ENCODE results near the gene ZFP36L1. TPM values are rescaled to one million over a fixed set of nuclear protein-coding genes. Genes with fewer than 3 reads are reported as not detected.

ZFP36L1 gene
- total and polyA plus RNA-seq, 9 donors, result 336 to 1,074 (median 626) TPM

DNA sequence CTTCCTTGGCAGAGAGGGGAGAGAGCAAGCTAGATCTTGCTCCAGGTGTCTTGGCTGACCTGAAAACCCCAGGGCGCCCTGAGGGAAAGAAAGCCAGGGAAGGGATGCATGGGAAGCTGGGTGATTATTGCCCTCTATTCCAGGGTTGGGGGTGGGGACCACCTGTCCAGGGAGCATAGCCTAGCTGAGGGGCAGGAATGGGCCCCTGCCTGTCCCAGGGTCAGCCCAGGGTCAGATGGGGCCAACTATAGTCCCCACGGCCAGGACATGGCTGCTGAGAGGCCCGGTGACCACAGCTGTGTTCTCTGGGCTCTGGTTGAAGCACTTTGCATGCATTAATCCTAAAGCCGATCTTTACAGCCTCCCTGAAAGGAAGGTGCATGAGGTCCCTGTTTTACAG, 30.1 kb upstream of the ZFP36L1 start:
- Histone ChIP-seq H3K4me3 (no peak overlapping the region), H3K9me3 (no peaks in the 10 kb centered on the region), H3K27ac (no peak overlapping the region), H3K36me3 (no peaks in the 10 kb centered on the region), H3K4me1 (ENCODE audit: insufficient read depth) (peaks cover 8% of the 10 kb centered on the region), H3K27me3 (no peaks in the 10 kb centered on the region)
- intact Hi-C loops (cut with DNase I), result loop anchor here in 3 of 4 donors (5.0 to 10.0 kb wide), 4 partner anchors 891 to 988 kb away; no protein-coding TSS in a partner anchor
- TF ChIP-seq POLR2A (IDR thresholded peaks at IDR 0.05), result no peak
- TF ChIP-seq, protein P1, sequence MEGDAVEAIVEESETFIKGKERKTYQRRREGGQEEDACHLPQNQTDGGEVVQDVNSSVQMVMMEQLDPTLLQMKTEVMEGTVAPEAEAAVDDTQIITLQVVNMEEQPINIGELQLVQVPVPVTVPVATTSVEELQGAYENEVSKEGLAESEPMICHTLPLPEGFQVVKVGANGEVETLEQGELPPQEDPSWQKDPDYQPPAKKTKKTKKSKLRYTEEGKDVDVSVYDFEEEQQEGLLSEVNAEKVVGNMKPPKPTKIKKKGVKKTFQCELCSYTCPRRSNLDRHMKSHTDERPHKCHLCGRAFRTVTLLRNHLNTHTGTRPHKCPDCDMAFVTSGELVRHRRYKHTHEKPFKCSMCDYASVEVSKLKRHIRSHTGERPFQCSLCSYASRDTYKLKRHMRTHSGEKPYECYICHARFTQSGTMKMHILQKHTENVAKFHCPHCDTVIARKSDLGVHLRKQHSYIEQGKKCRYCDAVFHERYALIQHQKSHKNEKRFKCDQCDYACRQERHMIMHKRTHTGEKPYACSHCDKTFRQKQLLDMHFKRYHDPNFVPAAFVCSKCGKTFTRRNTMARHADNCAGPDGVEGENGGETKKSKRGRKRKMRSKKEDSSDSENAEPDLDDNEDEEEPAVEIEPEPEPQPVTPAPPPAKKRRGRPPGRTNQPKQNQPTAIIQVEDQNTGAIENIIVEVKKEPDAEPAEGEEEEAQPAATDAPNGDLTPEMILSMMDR (IDR thresholded peaks at IDR 0.05), result no peak
- no peak for TF ChIP-seq EP300 (IDR thresholded peaks at IDR 0.05)
- no peak for DNase-seq
- 58 to 79% (median 68%) methylated on average over 4 of the region's 4 CpGs for WGBS, 3 donors

DNA sequence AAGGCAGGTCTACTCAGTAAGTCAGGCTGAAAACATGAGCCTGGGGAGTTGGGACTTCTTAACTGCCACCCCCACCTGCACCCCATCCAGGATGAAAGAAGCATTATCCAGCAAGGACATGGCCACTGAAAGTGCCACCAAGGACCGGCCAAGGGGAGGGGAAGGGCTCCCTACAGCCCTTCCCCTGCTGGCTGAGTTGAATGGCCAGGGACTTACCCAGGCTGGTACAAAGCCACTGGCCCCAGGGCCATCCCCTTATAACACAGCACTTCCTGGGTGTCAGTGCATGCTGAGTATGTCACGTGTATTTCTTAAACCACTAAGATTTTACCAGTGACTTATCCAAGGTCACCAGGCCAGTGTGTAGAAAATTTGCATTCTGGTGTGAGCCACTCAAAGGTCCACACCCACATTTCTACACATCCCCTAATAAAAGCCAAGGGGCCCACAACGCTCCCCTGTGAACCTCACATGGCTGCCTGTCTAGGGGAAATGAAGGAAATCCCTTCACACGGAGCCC, 29.3 kb upstream of the ZFP36L1 start:
- DNase-seq, result no peak
- TF ChIP-seq, protein P1 (IDR thresholded peaks at IDR 0.05), result no peak
- TF ChIP-seq POLR2A (IDR thresholded peaks at IDR 0.05) (no peak), EP300 (IDR thresholded peaks at IDR 0.05) (no peak)
- Histone ChIP-seq H3K27ac (no peak overlapping the region), H3K4me3 (no peak overlapping the region), H3K36me3 (no peaks in the 10 kb centered on the region), H3K4me1 (ENCODE audit: insufficient read depth) (peaks cover 8% of the 10 kb centered on the region), H3K9me3 (no peaks in the 10 kb centered on the region), H3K27me3 (no peaks in the 10 kb centered on the region)
- intact Hi-C loops (cut with DNase I), result loop anchor here in 3 of 4 donors (5.0 to 10.0 kb wide), 4 partner anchors 890 to 987 kb away; no protein-coding TSS in a partner anchor
- 80 to 94% (median 92%) methylated on average over 4 of the region's 4 CpGs for WGBS, 3 donors

DNA sequence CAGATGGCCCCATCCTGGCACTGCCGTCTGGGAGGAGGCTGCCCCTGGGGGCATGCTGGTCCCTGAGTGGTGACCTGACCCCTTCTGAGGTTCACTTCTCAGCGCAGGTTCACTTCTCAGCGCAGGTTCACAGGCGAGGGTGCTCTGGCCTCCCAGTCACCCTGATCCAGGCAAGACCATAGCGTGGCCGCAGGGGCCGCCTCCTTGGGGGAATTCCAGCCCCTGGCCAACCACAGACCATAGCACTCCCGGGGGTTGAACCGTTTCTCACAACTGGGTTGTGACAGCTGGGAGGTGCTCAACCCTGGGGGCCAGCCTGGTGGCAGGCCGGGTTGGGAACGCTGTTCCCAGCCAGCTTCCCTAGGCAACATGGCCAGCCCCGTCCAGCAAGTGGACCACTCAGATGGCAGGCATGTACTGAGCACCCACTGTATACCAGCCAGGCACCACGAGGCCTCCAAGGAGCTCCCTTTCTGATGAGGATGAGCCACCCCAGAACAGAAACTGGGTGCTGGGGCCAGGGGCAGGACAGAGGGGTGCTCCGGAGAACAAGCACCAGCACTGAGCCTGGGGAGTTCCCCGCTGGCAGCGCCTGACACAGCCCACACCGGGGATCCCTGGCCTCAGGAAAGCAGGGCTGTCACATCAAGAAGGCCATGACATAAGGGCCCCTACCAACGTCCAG, 28.3 kb upstream of the ZFP36L1 start:
- Histone ChIP-seq H3K27me3 (no peaks in the 10 kb centered on the region), H3K4me1 (ENCODE audit: insufficient read depth) (peaks cover 11% of the 10 kb centered on the region), H3K4me3 (no peak overlapping the region), H3K27ac (no peak overlapping the region), H3K9me3 (no peaks in the 10 kb centered on the region), H3K36me3 (no peaks in the 10 kb centered on the region)
- no peak for DNase-seq
- WGBS, 3 donors, result 89 to 90% (median 89%) methylated on average over 17 to 18 of the region's 18 CpGs
- TF ChIP-seq, protein P1 (IDR thresholded peaks at IDR 0.05), result no peak
- TF ChIP-seq POLR2A (IDR thresholded peaks at IDR 0.05) (no peak), EP300 (IDR thresholded peaks at IDR 0.05) (no peak)
- intact Hi-C loops (cut with DNase I), result loop anchor here in 3 of 4 donors (5.0 to 10.0 kb wide), 4 partner anchors 889 to 986 kb away; no protein-coding TSS in a partner anchor

DNA sequence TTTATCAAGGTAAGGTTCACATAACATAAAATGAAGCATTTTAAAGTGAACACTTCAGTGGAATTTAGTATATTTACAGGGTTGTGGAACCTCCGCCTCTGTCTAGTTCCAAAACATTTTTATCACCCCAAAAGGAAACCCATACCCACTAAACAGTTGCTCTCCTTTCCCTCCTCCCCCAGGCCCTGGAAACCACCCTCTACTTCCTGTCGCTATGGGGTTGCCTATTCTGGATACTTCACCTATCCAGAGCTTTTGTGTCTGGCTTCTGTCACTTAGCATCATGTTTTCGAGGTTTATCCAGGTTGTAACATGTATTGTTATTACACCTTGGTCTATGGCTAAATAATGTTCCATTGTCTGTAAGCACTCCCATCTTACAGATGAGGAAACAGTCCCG, 27.7 kb upstream of the ZFP36L1 start:
- WGBS, 3 donors, result 89 to 95% (median 92%) methylated on average over 4 of the region's 4 CpGs
- intact Hi-C loops (cut with DNase I), result loop anchor here in 3 of 4 donors (5.0 to 10.0 kb wide), 4 partner anchors 888 to 986 kb away; no protein-coding TSS in a partner anchor
- no peak for DNase-seq

More for the DNA sequence above, 27.7 kb upstream of the ZFP36L1 start:
- Histone ChIP-seq H3K27me3 (no peaks in the 10 kb centered on the region), H3K27ac (no peak overlapping the region), H3K4me3 (no peak overlapping the region), H3K9me3 (no peaks in the 10 kb centered on the region), H3K4me1 (ENCODE audit: insufficient read depth) (peaks cover 17% of the 10 kb centered on the region), H3K36me3 (no peaks in the 10 kb centered on the region)
- no peak for TF ChIP-seq POLR2A (IDR thresholded peaks at IDR 0.05)
- TF ChIP-seq, protein P1 (IDR thresholded peaks at IDR 0.05), result no peak
- TF ChIP-seq EP300 (IDR thresholded peaks at IDR 0.05), result no peak

Measured in ovary (tissue), 9 donors.